ENCODE results near the gene ODF2L.

Gene ODF2L

DNA sequence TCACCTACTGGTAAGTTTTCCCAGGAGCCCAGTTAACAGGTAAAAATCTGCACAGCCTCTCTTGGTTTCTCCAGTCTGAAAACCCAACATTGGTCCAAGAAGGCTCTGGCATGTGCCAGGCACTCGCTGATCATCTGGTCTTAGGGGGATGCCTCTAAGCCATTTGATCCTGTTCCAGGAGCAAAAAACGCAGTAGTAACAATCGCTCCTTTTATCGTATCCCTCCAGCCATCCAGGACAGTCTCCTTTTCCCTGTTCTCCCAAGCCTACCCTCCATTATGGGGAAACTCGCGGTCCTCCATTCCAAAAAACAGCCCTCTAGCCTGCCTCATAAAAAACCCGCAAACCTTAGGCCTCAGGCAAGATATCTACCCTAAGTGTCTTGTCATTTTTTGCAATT lies 56.2 kb downstream of the ODF2L start:
- no peak overlapping the region for H3K4me3 ChIP-seq (IDR thresholded peaks at IDR 0.05; ENCODE audit: insufficient read depth, low read depth, low read length)
- H3K4me1 ChIP-seq (ENCODE audit: low read depth, poor library complexity, severe bottlenecking), result no peaks in the 10 kb centered on the region
- H3K27ac ChIP-seq, result no peak overlapping the region
- H4K20me1 ChIP-seq (ENCODE audit: insufficient read depth), result no peaks in the 10 kb centered on the region
- TF ChIP-seq, protein P1, sequence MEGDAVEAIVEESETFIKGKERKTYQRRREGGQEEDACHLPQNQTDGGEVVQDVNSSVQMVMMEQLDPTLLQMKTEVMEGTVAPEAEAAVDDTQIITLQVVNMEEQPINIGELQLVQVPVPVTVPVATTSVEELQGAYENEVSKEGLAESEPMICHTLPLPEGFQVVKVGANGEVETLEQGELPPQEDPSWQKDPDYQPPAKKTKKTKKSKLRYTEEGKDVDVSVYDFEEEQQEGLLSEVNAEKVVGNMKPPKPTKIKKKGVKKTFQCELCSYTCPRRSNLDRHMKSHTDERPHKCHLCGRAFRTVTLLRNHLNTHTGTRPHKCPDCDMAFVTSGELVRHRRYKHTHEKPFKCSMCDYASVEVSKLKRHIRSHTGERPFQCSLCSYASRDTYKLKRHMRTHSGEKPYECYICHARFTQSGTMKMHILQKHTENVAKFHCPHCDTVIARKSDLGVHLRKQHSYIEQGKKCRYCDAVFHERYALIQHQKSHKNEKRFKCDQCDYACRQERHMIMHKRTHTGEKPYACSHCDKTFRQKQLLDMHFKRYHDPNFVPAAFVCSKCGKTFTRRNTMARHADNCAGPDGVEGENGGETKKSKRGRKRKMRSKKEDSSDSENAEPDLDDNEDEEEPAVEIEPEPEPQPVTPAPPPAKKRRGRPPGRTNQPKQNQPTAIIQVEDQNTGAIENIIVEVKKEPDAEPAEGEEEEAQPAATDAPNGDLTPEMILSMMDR (conservative IDR thresholded peaks at IDR 0.05; ENCODE audit: low read depth, low read length), result no peak
- H3K9ac ChIP-seq, result no peak overlapping the region
- no peaks in the 10 kb centered on the region for H3K79me2 ChIP-seq (ENCODE audit: insufficient read depth, low read depth)
- H3K4me2 ChIP-seq, result no peak overlapping the region
- H2AFZ ChIP-seq (ENCODE audit: low read depth), result no peak overlapping the region
- no peaks in the 10 kb centered on the region for H3K36me3 ChIP-seq (ENCODE audit: insufficient read depth)
- no peaks in the 10 kb centered on the region for H3K27me3 ChIP-seq (ENCODE audit: insufficient read depth, low read depth)

DNA sequence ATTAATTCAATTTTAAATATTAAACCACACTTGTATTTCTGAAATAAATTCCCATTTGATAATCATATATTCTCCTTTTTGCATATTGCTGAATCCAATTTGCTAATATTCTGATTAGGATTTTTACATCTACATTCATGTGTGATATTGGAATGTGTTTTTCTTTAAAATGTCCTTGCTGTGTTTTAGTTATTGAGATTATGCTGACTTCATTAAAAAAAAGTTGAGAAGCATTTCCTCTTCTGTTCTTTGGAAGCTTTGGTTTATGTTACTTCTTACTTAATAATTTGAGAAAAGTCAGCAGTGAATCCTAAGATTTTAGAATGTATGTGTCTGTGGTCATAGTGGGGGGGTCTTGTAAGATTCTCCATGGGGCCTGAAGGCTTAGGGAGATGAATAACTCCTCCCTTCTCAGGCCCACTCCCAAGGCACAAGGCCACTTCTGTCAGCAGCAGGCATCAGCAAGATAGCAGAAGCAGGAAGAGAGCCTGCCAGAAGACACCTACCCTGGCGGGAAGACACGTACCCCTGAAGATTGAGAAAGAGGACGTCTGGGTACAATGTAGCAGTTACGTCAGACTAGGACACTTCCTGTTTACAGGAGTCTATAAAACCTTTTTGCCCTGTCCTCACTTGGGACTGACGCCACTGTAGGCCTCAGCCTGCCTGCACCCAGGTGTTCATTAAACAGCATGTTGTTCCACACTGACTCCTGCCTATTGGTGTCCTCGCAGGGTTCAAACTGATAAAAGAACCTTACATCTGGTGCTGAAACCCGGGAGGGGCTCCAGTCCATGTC lies 56.9 kb downstream of the ODF2L start:
- Histone ChIP-seq H4K20me1 (ENCODE audit: insufficient read depth) (no peaks in the 10 kb centered on the region), H3K9ac (no peak overlapping the region), H3K4me3 (IDR thresholded peaks at IDR 0.05; ENCODE audit: insufficient read depth, low read depth, low read length) (no peak overlapping the region), H2AFZ (ENCODE audit: low read depth) (no peak overlapping the region), H3K27me3 (ENCODE audit: insufficient read depth, low read depth) (no peaks in the 10 kb centered on the region), H3K79me2 (ENCODE audit: insufficient read depth, low read depth) (no peaks in the 10 kb centered on the region), H3K36me3 (ENCODE audit: insufficient read depth) (no peaks in the 10 kb centered on the region), H3K4me1 (ENCODE audit: low read depth, poor library complexity, severe bottlenecking) (no peaks in the 10 kb centered on the region), H3K4me2 (no peak overlapping the region), H3K27ac (no peak overlapping the region)
- TF ChIP-seq, protein P1 (conservative IDR thresholded peaks at IDR 0.05; ENCODE audit: low read depth, low read length), result no peak

DNA sequence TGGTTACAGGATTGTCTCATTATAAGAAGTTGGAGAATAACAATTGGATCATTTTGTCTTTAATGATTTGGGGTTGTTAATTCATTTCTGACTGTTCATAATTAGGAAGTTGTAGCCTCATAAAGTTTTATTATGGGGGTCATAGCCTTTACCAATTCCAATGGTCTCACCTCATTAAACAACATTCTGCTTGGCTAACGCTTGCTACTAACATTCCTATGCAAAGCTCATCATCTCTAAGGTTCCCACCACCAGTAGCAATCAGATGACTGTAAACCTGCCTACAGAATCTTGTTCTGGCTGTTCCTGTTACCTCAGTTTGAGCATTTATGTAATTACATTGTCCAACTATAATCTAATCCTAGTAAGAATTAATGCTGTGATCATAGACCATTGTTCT lies 60.2 kb downstream of the ODF2L start:
- Histone ChIP-seq H3K9ac (no peak overlapping the region), H3K4me1 (ENCODE audit: low read depth, poor library complexity, severe bottlenecking) (no peaks in the 10 kb centered on the region), H3K4me3 (IDR thresholded peaks at IDR 0.05; ENCODE audit: insufficient read depth, low read depth, low read length) (no peak overlapping the region), H3K27me3 (ENCODE audit: insufficient read depth, low read depth) (no peaks in the 10 kb centered on the region), H3K36me3 (ENCODE audit: insufficient read depth) (no peaks in the 10 kb centered on the region), H3K27ac (no peak overlapping the region), H4K20me1 (ENCODE audit: insufficient read depth) (no peaks in the 10 kb centered on the region), H3K79me2 (ENCODE audit: insufficient read depth, low read depth) (no peaks in the 10 kb centered on the region), H2AFZ (ENCODE audit: low read depth) (no peak overlapping the region), H3K4me2 (no peak overlapping the region)
- TF ChIP-seq, protein P1 (conservative IDR thresholded peaks at IDR 0.05; ENCODE audit: low read depth, low read length), result no peak

DNA sequence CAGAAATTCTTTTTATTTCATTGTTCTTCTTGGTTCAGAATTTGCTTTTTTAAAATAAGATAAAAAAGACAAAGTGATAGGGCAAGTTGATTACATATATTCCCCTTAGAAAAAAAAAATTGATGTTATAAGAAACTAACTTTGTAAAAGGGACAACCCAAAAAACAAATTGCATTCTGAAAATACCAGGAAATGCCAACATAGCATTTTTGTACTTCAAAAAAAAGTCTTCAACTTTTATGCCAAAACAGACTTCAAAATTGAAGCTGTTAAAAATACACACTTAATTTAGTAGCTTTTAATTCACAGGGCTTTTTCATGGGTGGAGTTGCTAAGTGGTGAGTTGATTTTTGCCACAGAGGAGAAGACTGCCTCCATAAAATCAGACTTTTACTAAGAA lies 70.9 kb downstream of the ODF2L start:
- H3K4me1 ChIP-seq (ENCODE audit: low read depth, poor library complexity, severe bottlenecking), result no peaks in the 10 kb centered on the region
- TF ChIP-seq, protein P1 (conservative IDR thresholded peaks at IDR 0.05; ENCODE audit: low read depth, low read length), result no peak
- H3K27ac ChIP-seq, result no peak overlapping the region
- H3K4me2 ChIP-seq, result no peak overlapping the region
- no peak overlapping the region for H2AFZ ChIP-seq (ENCODE audit: low read depth)
- no peaks in the 10 kb centered on the region for H4K20me1 ChIP-seq (ENCODE audit: insufficient read depth)
- H3K36me3 ChIP-seq (ENCODE audit: insufficient read depth), result no peaks in the 10 kb centered on the region
- no peak overlapping the region for H3K4me3 ChIP-seq (IDR thresholded peaks at IDR 0.05; ENCODE audit: insufficient read depth, low read depth, low read length)
- no peaks in the 10 kb centered on the region for H3K79me2 ChIP-seq (ENCODE audit: insufficient read depth, low read depth)
- no peaks in the 10 kb centered on the region for H3K27me3 ChIP-seq (ENCODE audit: insufficient read depth, low read depth)
- no peak overlapping the region for H3K9ac ChIP-seq

Data from KMS-11 (cell line).